HPDE6-E6E7 (cell line): Measurements from ENCODE around the gene HMGB2.

Experiments
- DNase-seq: peaks from one replicate; pipeline ENCODE4 v3.0.0; 2011; ENCODE audit warnings: missing footprints; ENCODE audit errors: extremely low spot score

Gene HMGB2

GRCh38 chr4:173288698-173289352, 45.3 kb downstream of the HMGB2 start:
- no peak for DNase-seq

- DNase-seq = no peak
Measured at GRCh38 chr4:173288296-173288695, 45.9 kb downstream of the HMGB2 start.

GRCh38 chr4:173287486-173287885, 46.7 kb downstream of the HMGB2 start:
- DNase-seq = no peak

- DNase-seq = no peak
Measured at GRCh38 chr4:173284463-173284862, 49.7 kb downstream of the HMGB2 start.

GRCh38 chr4:173282626-173283025, 51.5 kb downstream of the HMGB2 start:
- no peak for DNase-seq

GRCh38 chr4:173282256-173282562, 51.9 kb downstream of the HMGB2 start:
- no peak for DNase-seq

- no peak for DNase-seq
Measured at GRCh38 chr4:173281406-173282255, 52.5 kb downstream of the HMGB2 start.
